Common myeloid progenitor, CD34-positive (primary cell): ENCODE results near the gene ATP5IF1.

Source experiments
- CTCF ChIA-PET: fragments of 350-600 bp; sonication (Branson Sonifier 250); formaldehyde crosslinking; loops from one replicate; lab custom pipeline; 2021; ENCODE audit warnings: antibody characterized with exemption; lab: Charles Lee
- POLR2A ChIA-PET: fragments of 350-600 bp; sonication (Branson Sonifier 250); formaldehyde crosslinking; loops from one replicate; lab custom pipeline; 2021; ENCODE audit warnings: antibody characterized with exemption; lab: Charles Lee
- DNase-seq, 3 donors: peaks; one replicate each; pipeline versions ENCODE4 v3.0.0 to v3.0.0-alpha.2; 2013
- H3K27ac ChIP-seq, 2 experiments: 1 replicate in 1 of 2; 2 replicates in 1 of 2; pipeline ENCODE4 v1.7.0; 2013; ENCODE audit warnings: inconsistent platforms in 2 of 2, low read length in 2 of 2, mild to moderate bottlenecking in 2 of 2, low read depth in 1 of 2, moderate library complexity in 1 of 2; ENCODE audit not compliant: severe bottlenecking in 2 of 2, insufficient read depth in 1 of 2, poor library complexity in 1 of 2
- H3K27me3 ChIP-seq, 5 experiments: replicated peaks in 2 of 5; 1 replicate in 3 of 5; 2 replicates in 2 of 5; pipeline versions ENCODE4 v1.6.1 to v1.7.0; 2013; ENCODE audit warnings: low read length in 4 of 5, mild to moderate bottlenecking in 2 of 5, moderate library complexity in 2 of 5, inconsistent platforms in 1 of 5; ENCODE audit not compliant: insufficient read depth in 5 of 5, control insufficient read depth in 4 of 5
- H3K36me3 ChIP-seq, 4 experiments: 1 replicate in 2 of 4; 2 replicates in 2 of 4; pipeline versions ENCODE4 v1.6.1 to v1.7.0; 2013; ENCODE audit warnings: low read length in 3 of 4, control low read depth in 1 of 4, mild to moderate bottlenecking in 1 of 4; ENCODE audit not compliant: control insufficient read depth in 4 of 4, insufficient read depth in 4 of 4
- H3K4me1 ChIP-seq, 4 experiments: 1 replicate in 3 of 4; 2 replicates in 1 of 4; pipeline versions ENCODE4 v1.6.1 to v1.7.1; 2013; ENCODE audit warnings: low read length in 3 of 4, mild to moderate bottlenecking in 3 of 4, control low read depth in 1 of 4, inconsistent platforms in 1 of 4, moderate library complexity in 1 of 4; ENCODE audit not compliant: control insufficient read depth in 4 of 4, insufficient read depth in 4 of 4; ENCODE audit errors: control extremely low read depth in 1 of 4
- H3K4me3 ChIP-seq, 7 experiments: 1 replicate in 4 of 7; 2 replicates in 3 of 7; pipeline versions ENCODE4 v1.5.1 to v1.7.0; 2013; ENCODE audit warnings: mild to moderate bottlenecking in 7 of 7, low read length in 6 of 7, moderate library complexity in 6 of 7, inconsistent platforms in 2 of 7, low read depth in 2 of 7, control low read depth in 1 of 7; ENCODE audit not compliant: insufficient read depth in 4 of 7, control insufficient read depth in 1 of 7; ENCODE audit errors: extremely low read depth in 1 of 7
- H3K9me3 ChIP-seq, 5 experiments: 1 replicate in 4 of 5; 2 replicates in 1 of 5; pipeline versions ENCODE4 v1.6.1 to v1.7.1; 2013; ENCODE audit warnings: low read length in 4 of 5, mild to moderate bottlenecking in 2 of 5, inconsistent platforms in 1 of 5, low read depth in 1 of 5, moderate library complexity in 1 of 5; ENCODE audit not compliant: control insufficient read depth in 4 of 5, insufficient read depth in 2 of 5; ENCODE audit errors: control extremely low read depth in 1 of 5
- WGBS: methylation state at CpG from one replicate; pipeline ENCODE4 v1.1.5; 2013; ENCODE audit not compliant: insufficient coverage; 5-methylcytosine and 5-hydroxymethylcytosine counted together

The ATP5IF1 gene

GRCh38 chr1:28264897-28265296 lies 29.0 kb downstream of the ATP5IF1 start:
- Histone ChIP-seq H3K27ac (no peak overlapping the region), H3K9me3 (no peaks in the 10 kb centered on the region), H3K27me3 (no peaks in the 10 kb centered on the region), H3K4me1 (peaks cover 0 to 13% (median 6%) of the 10 kb centered on the region in 4 experiments), H3K36me3 (no peaks in the 10 kb centered on the region), H3K4me3 (no peak overlapping the region)
- DNase-seq, result no peak
- POLR2A ChIA-PET, result no interaction called here
- CTCF ChIA-PET, result interaction anchor here (1.2 to 1.6 kb wide), 2 partner anchors 9 to 284 kb away, joined by 3 to 4 read pairs; no protein-coding TSS in a partner anchor
- 100% methylated on average over 1 of the region's 1 CpG for WGBS

DNA sequence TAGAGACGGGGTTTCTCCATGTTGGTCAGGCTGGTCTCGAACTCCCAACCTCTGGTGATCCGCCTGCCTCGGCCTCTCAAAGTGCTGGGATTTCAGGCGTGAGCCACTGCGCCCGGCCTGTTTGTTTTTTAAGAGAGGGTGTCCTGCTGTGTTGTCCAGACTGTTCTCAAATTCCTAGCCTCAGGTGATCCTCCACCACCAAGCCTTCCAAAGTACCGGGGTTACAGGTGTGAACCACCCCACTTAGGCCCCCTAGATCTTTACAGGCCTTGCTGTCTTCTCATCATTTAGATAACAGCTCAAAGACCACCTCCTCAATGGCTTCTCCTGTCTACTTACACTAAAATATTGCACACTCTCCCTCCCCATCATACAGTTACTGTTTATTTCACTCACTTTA lies 29.7 kb downstream of the ATP5IF1 start:
- WGBS, result 94% methylated on average over 6 of the region's 8 CpGs
- Histone ChIP-seq H3K27ac (no peak overlapping the region), H3K4me3 (no peak overlapping the region), H3K9me3 (no peaks in the 10 kb centered on the region), H3K4me1 (peaks cover 0 to 8% (median 4%) of the 10 kb centered on the region in 4 experiments), H3K36me3 (no peaks in the 10 kb centered on the region), H3K27me3 (no peaks in the 10 kb centered on the region)
- DNase-seq, result no peak
- ChIA-PET POLR2A (no interaction called here), CTCF (interaction anchor here (1.2 to 1.7 kb wide), 3 partner anchors 10 to 17 kb away, joined by 4 read pairs; no protein-coding TSS in a partner anchor)

DNA sequence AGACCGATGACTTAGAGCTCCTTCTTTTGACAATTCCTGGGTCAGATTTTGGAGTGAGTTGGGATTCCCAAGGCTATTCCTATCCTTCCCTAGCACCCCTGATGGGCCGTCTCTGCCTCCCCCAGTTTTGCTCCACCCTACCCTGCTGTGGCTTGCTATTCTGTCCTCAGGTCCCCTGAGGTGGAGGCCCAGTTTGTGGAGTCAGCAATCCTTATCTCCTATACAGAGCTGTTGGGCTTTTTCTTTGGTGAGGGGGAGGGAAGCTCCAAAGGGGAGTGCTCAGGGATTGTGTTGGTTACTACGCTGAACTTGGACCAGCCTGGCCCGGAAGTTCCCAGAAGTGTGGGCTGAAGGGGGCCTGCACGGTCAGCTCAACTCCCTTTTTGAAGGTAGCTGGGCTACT lies 31.0 kb downstream of the ATP5IF1 start:
- WGBS, result 100% methylated on average over 1 of the region's 5 CpGs
- Histone ChIP-seq H3K27me3 (no peaks in the 10 kb centered on the region), H3K4me1 (no peaks in the 10 kb centered on the region), H3K36me3 (peaks cover 0 to 7% (median 5%) of the 10 kb centered on the region in 4 experiments), H3K4me3 (no peak overlapping the region), H3K9me3 (no peaks in the 10 kb centered on the region), H3K27ac (no peak overlapping the region)
- CTCF ChIA-PET, result interaction anchor here (0.6 to 1.7 kb wide), 4 partner anchors 11 to 19 kb away, joined by 3 to 5 read pairs (median 4); no protein-coding TSS in a partner anchor
- POLR2A ChIA-PET, result no interaction called here
- DNase-seq, result no peak

DNA sequence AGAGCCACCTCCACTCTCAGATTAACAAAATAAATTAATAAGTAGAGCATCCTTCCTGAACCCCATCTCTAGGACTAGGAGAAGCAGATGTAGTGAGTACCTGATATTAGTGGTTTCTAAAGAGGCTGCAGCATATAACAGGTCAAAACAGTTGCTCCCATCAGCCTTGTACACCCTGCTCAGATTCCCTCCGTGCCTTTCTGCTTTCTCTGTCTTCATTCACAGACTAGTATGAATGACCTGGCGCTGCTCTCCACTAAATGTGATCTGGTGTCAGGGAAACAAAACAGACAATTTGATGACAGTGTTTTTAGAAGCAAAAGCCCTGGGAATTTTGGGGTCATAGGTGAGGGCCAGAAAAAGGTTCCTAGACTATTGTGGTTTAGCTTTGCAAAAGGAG lies 31.7 kb downstream of the ATP5IF1 start:
- DNase-seq, result no peak
- no peaks in the 10 kb centered on the region for H3K9me3 ChIP-seq
- peaks cover 0 to 13% (median 8%) of the 10 kb centered on the region in 4 experiments for H3K36me3 ChIP-seq
- 100% methylated on average over 2 of the region's 2 CpGs for WGBS
- H3K4me1 ChIP-seq, result no peaks in the 10 kb centered on the region
- no peak overlapping the region for H3K4me3 ChIP-seq
- ChIA-PET POLR2A (no interaction called here), CTCF (interaction anchor here (1.1 kb wide), 1 partner anchor 16 kb away, joined by 5 read pairs; no protein-coding TSS in a partner anchor)
- no peak overlapping the region for H3K27ac ChIP-seq
- no peaks in the 10 kb centered on the region for H3K27me3 ChIP-seq

DNA sequence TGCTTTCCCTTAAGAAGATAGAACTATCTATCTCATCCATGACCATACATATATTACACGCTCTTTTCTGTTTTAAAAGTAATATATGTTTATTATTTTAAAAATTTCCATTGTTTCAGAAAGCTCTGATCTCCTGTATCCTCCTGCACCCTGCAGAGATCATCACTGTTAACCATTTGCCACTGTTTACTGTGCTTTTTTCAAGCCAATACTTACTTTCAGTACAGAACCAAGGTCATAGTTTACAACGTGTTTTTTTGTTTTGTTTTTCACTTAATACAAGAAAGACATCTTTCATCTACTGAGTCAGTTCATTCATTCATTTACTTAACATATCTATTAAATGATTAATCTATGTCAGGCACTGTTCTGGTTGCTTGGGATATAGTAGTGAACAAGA lies 33.6 kb downstream of the ATP5IF1 start:
- Histone ChIP-seq H3K27ac (no peak overlapping the region), H3K4me1 (no peaks in the 10 kb centered on the region), H3K4me3 (no peak overlapping the region), H3K36me3 (peaks cover 7 to 30% (median 20%) of the 10 kb centered on the region in 4 experiments), H3K27me3 (no peaks in the 10 kb centered on the region), H3K9me3 (no peaks in the 10 kb centered on the region)
- no peak for DNase-seq
- ChIA-PET POLR2A (interaction anchor here (1.1 kb wide), 2 partner anchors 10 to 57 kb away, joined by 3 to 5 read pairs; partner anchors contain the start of gene SESN2), CTCF (interaction anchor here (0.7 to 1.3 kb wide), 2 partner anchors 12 to 20 kb away, joined by 3 to 4 read pairs; no protein-coding TSS in a partner anchor)
- no CpG with 5 or more reads among the region's 2 CpGs for WGBS

DNA sequence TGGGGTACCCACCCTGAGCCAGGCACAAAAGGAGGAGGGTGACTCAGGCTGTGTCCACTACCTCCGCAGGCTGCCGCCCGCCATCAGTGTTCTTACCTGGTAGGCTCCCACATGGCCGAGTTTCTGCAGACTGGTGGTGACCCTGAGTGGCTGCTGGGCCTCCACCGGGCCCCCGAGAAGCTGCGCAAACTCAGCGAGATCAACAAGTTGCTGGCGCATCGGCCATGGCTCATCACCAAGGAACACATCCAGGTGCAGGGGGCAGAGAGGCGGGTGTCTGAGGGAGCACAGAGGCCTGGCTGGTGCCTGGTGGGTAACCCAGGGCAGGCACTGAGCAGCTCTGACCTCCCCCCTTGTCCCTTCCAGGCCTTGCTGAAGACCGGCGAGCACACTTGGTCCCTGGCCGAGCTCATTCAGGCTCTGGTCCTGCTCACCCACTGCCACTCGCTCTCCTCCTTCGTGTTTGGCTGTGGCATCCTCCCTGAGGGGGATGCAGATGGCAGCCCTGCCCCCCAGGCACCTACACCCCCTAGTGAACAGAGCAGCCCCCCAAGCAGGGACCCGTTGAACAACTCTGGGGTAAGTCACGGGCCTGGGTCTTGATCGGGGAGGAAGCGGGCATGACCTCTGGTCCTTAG lies 36.4 kb downstream of the ATP5IF1 start:
- Histone ChIP-seq H3K4me1 (no peaks in the 10 kb centered on the region), H3K27ac (no peak overlapping the region), H3K36me3 (peaks cover 10 to 44% (median 24%) of the 10 kb centered on the region in 4 experiments), H3K27me3 (no peaks in the 10 kb centered on the region), H3K4me3 (no peak overlapping the region), H3K9me3 (no peaks in the 10 kb centered on the region)
- no peak for DNase-seq
- 98% methylated on average over 16 of the region's 20 CpGs for WGBS
- ChIA-PET POLR2A (no interaction called here), CTCF (interaction anchor here (1.0 to 1.7 kb wide), 2 partner anchors 22 to 23 kb away, joined by 5 read pairs; no protein-coding TSS in a partner anchor)

DNA sequence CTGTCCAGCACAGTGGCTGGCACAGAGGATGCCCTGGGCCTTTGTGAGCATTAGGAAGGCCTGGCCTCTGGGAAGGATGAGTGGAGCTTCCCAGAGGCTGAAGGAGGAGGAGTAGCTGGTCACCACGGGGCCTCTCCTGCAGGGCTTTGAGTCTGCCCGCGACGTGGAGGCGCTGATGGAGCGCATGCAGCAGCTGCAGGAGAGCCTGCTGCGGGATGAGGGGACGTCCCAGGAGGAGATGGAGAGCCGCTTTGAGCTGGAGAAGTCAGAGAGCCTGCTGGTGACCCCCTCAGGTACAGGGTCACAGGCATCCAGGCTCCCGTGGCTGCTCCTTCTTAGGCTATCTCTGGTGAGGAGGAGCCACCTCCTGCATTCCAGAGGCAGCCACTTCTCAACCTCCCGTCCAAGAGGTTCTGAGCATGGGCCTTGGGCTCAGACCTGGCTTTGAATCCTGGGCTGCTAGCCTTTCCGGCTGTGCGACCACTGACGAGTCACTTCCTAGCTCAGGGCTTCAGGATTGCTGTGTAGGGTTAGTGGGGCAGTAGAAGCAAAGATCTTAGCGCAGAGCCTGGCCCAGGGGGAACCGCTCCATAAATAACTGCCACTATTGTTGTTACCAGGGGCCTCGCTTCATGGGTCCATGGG lies 37.4 kb downstream of the ATP5IF1 start:
- Histone ChIP-seq H3K36me3 (peaks cover 10 to 49% (median 27%) of the 10 kb centered on the region in 4 experiments), H3K27ac (no peak overlapping the region), H3K27me3 (no peaks in the 10 kb centered on the region), H3K4me1 (no peaks in the 10 kb centered on the region), H3K9me3 (no peaks in the 10 kb centered on the region), H3K4me3 (no peak overlapping the region)
- POLR2A ChIA-PET, result no interaction called here
- no peak for DNase-seq
- CTCF ChIA-PET, result interaction anchor here (0.8 to 1.2 kb wide), 4 partner anchors 9 to 29 kb away, joined by 3 to 5 read pairs (median 3); no protein-coding TSS in a partner anchor
- 98% methylated on average over 7 of the region's 17 CpGs for WGBS
